AG20443 (cell line): ENCODE measurements around the gene NPR2.

Experiments used
- DNase-seq: peaks from one replicate; pipeline ENCODE4 v3.0.0; 2012; ENCODE audit warnings: low spot score, mixed read lengths

Gene NPR2

GRCh38 chr9:35858458-35858857 is 67.1 kb downstream of the NPR2 start:
- DNase-seq = no peak
